ENCODE results near the gene MYO18A.

MYO18A gene

DNA sequence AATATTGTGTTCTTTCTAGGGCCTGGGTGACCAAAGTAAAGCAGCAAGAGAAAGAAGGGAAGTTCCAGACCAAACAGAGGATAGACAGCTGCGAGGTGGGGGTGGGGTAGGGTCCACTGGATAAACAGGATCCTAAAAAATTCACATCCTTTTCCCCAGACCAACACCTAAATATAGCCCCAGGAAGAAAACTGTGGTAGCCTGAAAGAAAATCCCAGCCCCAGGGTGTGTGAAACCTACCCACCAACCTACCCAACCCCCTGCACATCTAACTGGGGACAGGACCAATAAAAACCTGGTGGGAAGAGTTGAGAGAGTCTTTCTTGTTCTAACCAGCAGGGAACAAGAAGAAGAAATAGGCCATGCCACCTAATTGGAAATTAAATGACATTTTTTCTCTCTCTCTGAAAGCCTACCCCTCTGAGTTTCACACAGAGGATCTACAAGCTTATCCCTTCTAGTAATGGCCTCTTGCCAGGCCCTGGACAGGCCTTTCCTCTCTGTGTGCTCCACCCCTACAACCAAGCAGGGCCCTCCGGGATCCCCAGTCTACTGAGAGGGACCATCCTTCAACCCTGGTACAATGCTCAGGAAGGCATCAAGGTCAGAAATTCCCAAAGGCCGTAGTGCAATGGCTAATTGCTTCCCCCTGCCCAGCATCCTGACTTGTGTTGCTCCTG lies 12.0 kb downstream of the MYO18A start:
- no peak for DNase-seq (ENCODE audit: low read depth, low spot score)

DNA sequence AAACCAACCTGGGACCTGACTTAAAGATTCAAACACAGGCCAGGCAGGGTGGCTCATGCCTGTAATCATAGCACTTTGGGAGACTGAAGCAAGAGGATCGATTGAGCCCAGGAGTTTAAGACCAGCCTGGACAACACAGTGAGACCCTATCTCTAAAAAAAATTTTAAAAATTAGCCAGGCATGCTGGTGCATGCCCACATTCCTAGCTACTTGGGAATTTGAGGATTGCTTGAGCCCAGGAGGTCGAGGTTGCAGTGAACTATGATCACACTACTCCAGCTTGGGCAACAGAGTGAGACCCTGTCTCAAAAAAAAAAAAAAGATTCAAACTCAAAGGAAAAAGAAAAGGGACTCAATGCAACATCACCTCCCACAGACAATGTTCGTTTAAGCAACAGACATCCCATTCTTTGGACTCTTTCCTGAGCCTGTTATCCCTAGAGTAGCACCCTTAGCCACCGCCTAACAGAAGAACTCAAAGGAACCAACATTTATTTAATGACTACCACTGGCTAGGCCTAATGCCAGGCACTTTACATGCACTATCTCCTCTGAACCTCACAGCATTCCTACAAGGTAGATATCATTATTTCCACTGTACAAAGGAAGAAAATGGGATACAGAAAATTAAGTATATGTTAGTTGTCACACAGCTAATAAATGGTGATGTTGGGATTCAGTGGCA lies 12.7 kb downstream of the MYO18A start:
- DNase-seq (ENCODE audit: low read depth, low spot score): no peak

DNA sequence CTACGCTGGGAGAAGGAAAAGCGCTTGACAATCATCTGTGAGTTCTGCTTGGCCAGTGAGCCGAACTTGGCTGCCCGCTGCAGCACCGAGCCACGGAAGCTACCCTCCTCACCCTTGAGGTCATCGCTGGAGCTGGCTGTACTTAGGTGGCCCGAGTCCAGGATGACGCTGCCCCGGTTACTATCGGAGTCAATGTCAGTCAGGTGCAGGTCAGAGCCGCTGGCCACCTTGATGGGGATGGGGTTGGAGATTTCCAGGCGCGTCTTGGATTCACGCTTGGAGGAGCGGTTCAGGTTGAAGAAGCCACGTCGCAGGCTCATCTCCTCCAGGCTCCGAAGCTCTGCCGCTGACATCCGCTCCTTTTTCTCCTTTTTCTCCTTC lies 13.7 kb downstream of the MYO18A start:
- no peak for DNase-seq (ENCODE audit: low read depth, low spot score)

DNA sequence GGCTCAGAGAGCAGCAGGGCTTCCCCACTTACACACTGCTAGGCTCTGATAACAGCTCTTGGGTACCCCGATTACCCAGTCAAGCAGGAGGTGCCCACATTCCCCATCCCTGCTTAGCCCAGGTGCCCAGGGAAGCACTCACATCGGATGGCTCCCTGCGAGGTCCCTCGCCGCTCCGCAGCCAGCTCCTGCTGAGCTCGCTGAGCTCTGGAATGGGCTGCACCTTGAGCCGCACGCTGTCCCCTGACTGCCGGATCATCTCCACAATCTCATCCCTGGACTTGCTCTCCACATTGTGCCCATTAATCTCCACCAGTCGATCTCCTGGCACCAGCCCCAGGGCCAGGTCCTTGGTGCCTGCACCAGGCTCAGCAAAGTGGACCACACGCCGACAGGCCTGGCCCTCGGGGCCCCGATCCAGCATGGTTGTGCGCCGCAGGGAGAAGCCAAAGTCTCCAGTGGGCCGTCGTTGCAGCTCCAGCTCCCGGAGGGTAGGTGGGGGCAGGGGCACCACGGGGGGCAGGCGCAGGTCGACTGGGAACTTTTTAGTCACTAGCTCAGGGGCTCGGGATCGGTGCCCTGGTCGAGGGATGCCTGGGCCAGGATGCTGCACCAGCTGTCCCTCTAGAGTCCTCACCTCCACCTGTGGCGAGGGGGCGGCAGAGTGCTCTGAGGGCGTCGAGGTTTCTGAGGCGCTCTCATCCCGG lies 14.2 kb downstream of the MYO18A start:
- no peak for DNase-seq (ENCODE audit: low read depth, low spot score)

DNA sequence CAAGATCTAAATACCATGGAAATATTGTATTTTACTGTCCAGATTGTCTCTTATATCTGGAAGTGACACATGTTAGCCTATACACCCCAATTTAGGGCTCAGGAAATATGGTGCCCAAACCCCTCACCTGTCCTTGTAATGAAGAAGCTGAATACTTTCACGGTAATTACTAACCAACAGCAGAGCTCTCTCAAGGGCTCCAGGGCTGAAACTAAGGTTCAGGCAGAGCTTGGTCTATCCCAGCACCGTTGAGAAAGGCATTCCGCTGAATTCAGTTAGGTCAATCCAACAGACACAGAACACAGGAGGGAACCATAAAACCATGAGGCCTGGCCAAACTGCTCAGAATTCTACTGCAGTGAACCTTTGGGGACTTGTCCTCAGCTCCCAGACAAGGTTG lies 14.9 kb downstream of the MYO18A start:
- DNase-seq (ENCODE audit: low read depth, low spot score): no peak

DNA sequence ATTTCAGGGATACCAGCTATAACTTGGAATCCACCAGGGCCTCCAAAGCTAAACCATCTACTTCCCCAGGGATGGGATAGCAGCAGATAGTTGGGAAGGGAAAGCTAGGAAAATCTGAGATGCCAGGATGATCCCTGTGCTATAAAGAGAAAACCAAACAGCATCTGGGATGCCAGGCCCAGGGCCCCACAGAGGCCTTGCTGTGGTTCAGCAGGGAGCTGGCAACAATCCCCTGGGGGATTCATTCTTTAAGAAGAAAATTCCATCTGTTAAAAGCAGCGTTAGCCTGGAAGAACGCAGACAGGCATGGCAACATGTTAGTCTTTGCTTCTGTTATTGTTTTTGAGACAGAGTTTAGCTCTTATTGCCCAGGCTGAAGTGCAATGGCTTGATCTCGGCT lies 16.6 kb downstream of the MYO18A start:
- no peak for DNase-seq (ENCODE audit: low read depth, low spot score)

DNA sequence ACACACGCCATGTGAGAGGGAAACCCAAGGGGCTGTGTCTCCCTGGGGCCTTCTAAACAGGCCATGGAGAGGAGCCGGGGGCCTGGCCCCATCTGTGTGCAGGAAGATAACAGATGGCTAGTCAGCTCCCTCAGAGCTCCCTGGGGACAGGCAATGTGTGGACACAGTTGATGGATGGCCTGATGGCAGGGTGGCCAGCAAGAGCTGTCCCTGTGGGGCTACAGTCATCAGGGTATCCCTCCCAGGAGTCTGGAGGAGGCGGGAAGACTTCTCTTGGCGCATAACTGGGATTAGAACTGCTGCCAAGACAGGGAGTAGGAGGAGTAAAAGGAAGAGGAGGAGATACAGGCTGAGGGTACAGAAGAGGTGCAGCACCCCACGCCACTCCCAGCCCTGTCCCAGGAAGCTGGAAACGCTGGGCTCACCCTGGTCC lies 17.3 kb downstream of the MYO18A start:
- DNase-seq (ENCODE audit: low read depth, low spot score): no peak

DNA sequence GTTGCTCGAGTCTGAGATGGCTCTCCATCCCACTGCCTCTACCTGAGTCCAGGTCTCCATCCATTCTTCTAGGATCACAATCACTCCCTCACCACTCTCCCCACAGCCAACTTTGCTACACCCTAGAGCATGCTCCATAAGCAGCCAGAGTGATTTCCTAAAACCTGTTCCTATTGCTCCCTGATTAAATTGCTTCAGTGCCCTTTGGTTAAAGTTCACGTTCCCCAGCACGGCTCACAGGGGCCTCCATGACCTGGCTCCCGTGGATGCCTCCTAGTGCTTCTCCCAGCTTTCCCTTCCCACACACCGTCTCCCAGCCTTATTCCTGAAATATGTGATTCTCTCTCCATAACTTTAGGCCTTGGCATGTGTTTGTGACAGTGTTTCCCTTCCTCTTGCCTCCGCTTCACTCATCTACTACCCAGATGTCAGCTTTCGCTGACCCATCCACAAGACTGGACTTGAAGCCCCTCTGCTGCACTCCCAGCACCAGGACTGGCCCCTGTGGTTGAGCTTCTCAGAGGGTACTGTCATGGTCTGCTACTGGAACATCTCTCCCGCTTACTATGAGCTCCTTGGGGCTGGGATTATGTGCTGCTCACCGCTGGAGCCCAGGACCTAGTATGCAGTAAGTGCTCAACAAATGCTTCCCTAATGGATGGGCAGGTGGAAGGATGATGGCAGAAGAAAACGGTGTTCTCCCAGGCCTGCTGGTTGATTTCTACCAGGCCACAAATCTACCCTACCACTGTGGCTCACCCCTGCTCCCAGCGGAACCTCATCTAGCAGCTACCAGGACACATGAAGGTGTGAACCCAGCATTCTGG lies 17.9 kb downstream of the MYO18A start:
- no peak for DNase-seq (ENCODE audit: low read depth, low spot score)

DNA sequence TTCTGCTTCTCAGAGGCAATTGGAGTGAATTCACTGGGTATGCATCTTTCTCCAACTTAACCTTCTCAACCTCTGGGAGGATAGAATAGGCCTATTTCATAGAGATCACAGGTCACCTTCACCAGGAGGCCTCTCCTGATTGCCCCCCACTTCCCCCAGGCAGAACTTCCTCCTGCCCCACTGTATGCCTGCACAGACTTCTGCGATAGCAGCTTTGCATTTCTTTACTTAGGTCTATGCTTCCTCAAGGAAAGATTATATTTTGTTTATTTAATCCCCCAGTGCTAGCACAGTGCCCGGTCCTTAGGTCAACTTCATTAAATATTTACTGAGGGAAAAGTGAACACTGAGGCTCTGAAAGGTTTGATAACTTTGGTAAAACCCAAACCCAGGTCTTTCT lies 19.9 kb downstream of the MYO18A start:
- no peak for DNase-seq (ENCODE audit: low read depth, low spot score)

DNA sequence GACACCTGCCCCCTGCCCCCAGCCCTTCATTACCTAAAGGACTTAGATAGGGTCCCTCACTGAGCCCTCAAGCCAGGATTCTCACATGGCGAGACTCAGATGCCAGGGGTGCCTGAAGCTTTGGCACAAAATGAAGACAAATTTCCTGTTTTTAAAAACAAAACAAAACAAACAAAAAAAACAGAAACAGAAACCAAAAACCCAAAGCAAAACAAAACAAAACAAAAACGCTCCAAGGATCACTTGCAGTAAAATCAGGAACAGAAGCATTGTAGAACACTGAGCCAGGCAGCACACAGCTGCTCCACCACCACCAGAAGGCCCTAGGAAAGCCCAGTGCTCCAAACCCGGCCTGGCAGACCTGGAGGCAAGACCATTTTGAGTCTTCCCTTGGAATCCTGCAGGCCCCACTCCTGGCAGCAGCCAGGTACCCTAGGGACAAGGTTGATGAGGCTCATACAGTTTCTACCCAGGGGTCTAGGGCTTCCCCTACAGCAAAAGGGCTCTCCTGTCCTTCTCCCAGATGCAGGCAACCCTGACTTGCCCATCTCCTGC lies 20.8 kb downstream of the MYO18A start:
- DNase-seq (ENCODE audit: low read depth, low spot score): no peak

DNA sequence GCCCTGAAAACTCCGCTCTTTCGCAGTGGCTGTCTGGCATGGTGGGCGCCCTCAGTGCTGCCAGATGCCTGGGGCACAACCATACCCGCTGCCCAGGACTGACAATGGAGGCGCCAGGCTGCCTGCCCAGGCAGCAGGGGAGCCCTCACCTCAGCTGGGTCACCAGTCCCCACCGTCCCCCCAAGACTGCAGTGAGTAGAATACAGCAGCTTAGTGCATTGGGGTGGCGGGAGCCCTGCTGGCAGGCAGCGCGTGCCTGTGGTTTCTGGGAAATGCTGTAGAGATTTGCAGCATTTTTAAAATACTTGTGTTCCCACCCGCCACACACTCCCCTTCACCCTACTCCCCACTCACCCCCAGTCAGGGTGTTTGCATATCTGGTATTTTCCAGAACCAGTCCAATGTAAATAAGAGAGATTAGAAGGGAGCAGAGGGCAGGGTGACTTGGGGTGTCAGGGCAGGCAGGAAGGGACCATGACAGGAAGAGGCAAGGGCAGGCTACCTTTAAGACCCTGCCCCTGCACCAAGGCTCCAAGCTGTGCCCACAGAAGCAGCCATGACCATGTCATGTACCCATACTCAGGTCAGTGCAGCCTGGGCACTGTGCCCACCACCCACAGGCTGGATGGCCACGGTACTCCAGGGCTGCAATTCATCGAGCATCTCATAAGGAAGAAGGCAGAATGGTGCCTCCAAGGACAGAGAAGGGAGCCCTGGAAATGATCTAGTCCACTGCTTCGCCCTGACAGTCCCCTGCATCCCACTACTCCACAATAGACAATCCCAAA lies 21.5 kb downstream of the MYO18A start:
- no peak for DNase-seq (ENCODE audit: low read depth, low spot score)

DNA sequence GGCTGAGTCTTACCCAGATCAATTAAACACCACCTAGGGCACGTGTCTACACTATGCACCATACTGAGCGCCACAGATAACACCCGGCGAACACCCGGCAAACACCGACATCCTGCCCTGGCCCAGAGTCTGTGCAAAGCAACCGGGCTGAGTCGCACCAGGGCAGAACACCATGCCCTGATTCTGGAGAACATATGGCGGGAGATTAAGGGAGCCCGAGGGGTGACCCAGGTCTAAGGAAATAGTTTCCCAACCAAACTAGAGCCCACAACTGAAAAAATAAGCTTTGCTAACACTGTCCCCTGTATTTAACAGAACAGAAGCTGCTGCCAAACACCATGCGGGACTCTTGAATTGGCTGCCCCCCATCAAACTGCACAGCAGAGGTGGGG lies 22.1 kb downstream of the MYO18A start:
- DNase-seq (ENCODE audit: low read depth, low spot score): no peak

DNA sequence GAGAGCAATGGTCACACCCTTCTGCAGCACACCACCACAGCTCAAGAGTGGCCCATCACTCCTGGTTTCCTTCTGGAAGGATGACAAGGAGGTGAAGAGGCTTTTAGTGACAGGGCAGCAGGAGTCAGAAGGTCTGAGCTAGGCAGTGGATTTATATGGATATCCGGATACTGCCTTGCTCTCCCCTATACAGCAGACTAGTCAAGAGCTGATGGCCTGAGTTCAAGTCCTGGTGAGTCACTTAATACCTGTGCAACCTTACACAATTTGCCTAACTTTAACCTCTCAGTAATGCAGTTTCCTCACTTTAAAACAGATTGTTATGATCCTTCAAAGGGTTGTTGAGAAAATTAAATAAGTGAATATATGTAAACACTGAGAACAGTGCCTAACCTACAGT lies 22.9 kb downstream of the MYO18A start:
- no peak for DNase-seq (ENCODE audit: low read depth, low spot score)

DNA sequence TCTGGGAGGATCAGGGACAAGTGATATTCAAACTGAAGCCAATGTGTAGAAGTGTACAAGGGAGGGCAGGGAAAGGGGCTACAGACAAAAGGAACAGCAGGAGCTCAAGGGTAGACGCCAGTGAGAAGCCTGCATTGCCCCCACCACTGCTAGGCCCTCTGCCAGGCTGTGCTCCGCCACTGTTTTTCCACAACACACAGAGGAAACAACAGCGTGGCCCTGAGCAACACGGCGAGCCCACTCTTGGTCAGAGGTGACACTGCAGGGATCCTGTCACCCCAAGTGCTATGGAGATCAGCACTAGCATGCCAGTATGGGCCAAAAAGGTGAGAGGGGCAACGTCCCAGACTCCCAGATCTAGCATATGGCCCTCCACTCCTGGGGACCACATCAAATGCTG lies 23.4 kb downstream of the MYO18A start:
- DNase-seq (ENCODE audit: low read depth, low spot score): no peak

DNA sequence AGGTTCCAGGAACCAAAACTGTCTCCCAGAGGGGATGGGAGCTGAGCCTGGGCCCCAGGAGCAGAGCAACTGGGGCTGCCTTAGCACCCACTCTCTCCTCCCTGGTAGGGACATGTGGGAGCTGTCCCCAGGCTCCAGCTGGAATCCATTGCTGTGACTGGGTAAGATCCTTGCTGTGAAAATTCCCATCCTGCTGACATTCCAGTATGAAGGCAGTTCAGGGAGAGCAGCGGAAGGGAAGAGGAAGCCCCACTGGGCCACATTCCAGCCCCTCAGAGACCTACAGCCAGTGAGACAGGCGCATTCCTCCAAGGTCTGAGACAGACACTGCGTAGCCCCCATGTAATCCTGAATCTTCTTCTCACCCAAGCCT lies 24.2 kb downstream of the MYO18A start:
- no peak for DNase-seq (ENCODE audit: low read depth, low spot score)

DNA sequence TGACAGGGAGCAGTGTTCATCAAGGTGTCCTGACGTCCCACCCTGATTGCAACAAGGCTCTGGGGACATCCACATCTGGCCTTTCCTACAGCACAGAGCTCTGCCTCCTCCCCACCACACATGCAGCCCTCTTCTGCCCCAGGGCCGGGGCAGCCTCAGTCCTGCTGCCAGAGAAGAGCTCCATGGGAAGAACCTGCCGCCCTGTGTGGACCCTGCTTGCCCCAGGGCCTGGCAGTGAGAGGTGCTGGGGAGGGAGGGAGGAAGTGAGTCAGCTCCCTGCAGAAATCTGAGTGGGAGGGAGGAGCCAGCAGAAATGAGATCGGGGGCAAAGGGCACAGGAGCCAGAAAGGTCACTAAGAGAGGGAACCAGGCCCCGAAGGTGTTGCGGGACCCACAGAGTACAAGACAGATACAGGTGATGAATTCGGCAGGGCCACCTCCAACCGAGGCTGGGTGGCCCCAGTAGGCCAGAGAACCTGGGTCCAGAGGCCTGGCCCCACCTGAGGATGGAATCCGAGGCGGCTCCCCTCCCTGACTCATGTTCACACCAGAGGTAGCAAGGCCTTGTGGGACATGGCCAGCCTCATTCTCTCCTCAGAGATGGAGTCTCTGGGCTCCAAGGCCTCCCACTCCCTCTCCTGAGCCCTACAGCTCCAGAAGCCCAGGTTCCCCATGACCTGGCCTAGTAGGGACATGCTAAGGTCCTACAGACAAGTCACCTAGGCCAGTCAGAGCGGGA lies 24.8 kb downstream of the MYO18A start:
- peak; percentile 15 for DNase-seq (ENCODE audit: low read depth, low spot score)

DNA sequence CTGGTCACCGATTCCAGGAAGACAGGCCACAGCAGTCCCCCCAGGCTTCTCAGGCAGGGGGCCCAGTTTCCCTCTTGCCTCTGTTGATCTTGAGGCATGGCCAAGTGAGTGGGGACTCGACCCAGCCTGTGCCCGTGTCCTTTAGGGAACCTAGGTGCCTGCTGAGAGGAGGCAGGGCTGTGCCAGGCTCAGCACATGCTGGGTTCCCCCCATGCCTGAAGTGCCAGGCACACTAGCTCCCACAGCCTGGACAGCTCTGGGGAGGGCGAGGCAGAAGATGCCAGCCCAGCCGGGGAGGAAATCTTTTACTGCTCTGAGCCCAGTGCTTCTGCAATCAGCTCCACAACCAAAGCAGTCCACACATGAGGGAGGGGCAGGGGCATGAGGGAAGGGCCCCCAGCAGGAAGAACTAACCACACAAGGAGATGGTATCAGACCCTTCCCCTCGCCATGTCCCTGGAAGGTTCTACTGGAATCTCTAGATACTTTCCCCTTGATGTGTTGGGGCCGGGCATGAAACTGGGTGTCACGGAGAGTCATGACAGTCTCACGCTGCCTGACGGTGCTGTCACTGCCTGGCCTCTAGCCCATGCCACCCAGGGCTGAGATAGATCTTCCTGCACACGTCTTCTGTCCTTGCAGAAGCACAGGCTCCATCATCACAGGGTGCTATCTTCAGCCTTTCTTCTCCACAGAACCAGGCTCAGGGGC lies 25.5 kb downstream of the MYO18A start:
- no peak for DNase-seq (ENCODE audit: low read depth, low spot score)

DNA sequence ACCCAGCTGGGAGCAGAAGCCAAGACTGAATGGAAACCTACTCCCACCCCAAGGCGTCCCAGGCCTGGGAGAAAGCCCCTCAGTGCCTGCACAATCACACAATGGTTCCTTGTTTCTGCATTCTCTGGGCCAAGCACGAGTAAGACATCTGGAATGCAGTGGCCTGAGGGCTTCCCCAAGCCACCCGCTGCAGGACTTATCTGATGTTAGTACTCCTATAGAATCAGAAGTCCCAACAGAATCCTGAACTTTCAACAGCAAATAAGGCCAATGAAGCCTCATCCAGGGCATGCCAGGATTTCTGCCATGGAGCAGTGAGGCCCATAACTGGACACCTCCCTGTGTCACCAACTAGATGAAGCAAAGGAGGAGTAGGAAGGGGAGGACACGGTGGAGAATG lies 28.6 kb downstream of the MYO18A start:
- DNase-seq (ENCODE audit: low read depth, low spot score): no peak

DNA sequence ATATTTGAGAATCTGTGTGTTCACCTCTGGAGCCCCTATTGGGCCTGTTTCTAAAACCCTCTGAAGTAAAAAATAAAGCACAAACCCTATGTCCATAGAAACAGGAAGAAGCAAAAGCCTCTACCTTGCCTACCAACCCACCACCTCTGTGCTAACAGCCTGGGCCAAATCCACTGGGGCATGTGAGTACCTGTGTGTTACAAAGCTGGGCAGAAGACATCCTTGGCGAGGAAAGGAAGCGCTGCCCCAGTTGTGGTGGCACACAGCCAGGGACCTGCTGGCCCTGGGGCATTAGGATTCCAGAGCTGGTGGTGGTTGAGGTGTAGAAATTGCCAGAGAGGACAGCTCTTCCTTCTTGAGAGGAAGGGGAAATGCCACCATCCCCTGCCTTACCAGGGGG lies 30.0 kb downstream of the MYO18A start:
- DNase-seq (ENCODE audit: low read depth, low spot score): no peak

All from activated naive CD8-positive, alpha-beta T cell treated with anti-CD3 and anti-CD28 coated beads, Interleukin-2, amount 50 U/mL, for 16 hours (primary cell).